ENCODE results near the gene ANGEL2. TPM values are rescaled to one million over a fixed set of nuclear protein-coding genes. Genes with fewer than 3 reads are reported as not detected.
"Not testable (repeated sequence)": the region's sequence is repeated elsewhere in the genome, so short reads cannot be mapped to it uniquely, and the experiment has no call there.

Gene ANGEL2
- total RNA-seq, 2 experiments from 2014 or later = 44.2 to 56.4 TPM

GRCh38 chr1:213045321-213046226 lies 29.9 kb upstream of the ANGEL2 start:
- H3K9me3 Mint-ChIP-seq (ENCODE audit: low read depth); ATAC-seq; DNase-seq; CTCF ChIA-PET; H3K4me3 Mint-ChIP-seq; H3K36me3 Mint-ChIP-seq; H3K27ac Mint-ChIP-seq: not testable (repeated sequence)
- Mint-ChIP-seq H3K4me1 (peaks cover 14% of the 10 kb centered on the region), H3K27me3 (peaks cover 23% of the 10 kb centered on the region)

- peaks cover 10% of the 10 kb centered on the region for H3K4me1 Mint-ChIP-seq
- CTCF ChIA-PET = no interaction called here
- H3K36me3 Mint-ChIP-seq = no peaks in the 10 kb centered on the region
Observed at GRCh38 chr1:213041443-213041842, 25.8 kb upstream of the ANGEL2 start.

GRCh38 chr1:213035573-213035972 lies 19.9 kb upstream of the ANGEL2 start:
- CTCF ChIA-PET = no interaction called here
- no peak overlapping the region for H3K4me3 Mint-ChIP-seq
- H3K36me3 Mint-ChIP-seq = no peaks in the 10 kb centered on the region
- ATAC-seq = no peak
- no peak overlapping the region for H3K27ac Mint-ChIP-seq
- no peaks in the 10 kb centered on the region for H3K9me3 Mint-ChIP-seq (ENCODE audit: low read depth)
- H3K27me3 Mint-ChIP-seq = peaks cover 43% of the 10 kb centered on the region
- peaks cover 1% of the 10 kb centered on the region for H3K4me1 Mint-ChIP-seq
- DNase-seq = no peak

More at GRCh38 chr1:213041443-213041842, 25.8 kb upstream of the ANGEL2 start:
- Mint-ChIP-seq H3K4me3 (no peak overlapping the region), H3K9me3 (ENCODE audit: low read depth) (no peaks in the 10 kb centered on the region), H3K27me3 (peaks cover 20% of the 10 kb centered on the region), H3K27ac (no peak overlapping the region)
- no peak for DNase-seq
- ATAC-seq = no peak

GRCh38 chr1:213034713-213035112 lies 19.0 kb upstream of the ANGEL2 start:
- Mint-ChIP-seq H3K9me3 (ENCODE audit: low read depth) (no peaks in the 10 kb centered on the region), H3K4me3 (no peak overlapping the region), H3K27me3 (peaks cover 50% of the 10 kb centered on the region), H3K27ac (no peak overlapping the region), H3K4me1 (peaks cover 1% of the 10 kb centered on the region), H3K36me3 (no peaks in the 10 kb centered on the region)
- ATAC-seq (no peak), DNase-seq (no peak)
- CTCF ChIA-PET = no interaction called here

- Mint-ChIP-seq H3K9me3 (ENCODE audit: low read depth) (no peaks in the 10 kb centered on the region), H3K4me1 (no peaks in the 10 kb centered on the region), H3K36me3 (no peaks in the 10 kb centered on the region), H3K27me3 (peaks cover 66% of the 10 kb centered on the region), H3K27ac (no peak overlapping the region), H3K4me3 (no peak overlapping the region)
- DNase-seq = no peak
- ATAC-seq = no peak
- CTCF ChIA-PET = interaction anchor here (0.6 kb wide), 1 partner anchor 227 kb away, joined by 3 read pairs; no protein-coding TSS in a partner anchor
Observed at GRCh38 chr1:213032651-213033050, 17.0 kb upstream of the ANGEL2 start.

GRCh38 chr1:213027024-213027423 lies 11.4 kb upstream of the ANGEL2 start:
- H3K9me3 Mint-ChIP-seq (ENCODE audit: low read depth); H3K4me1 Mint-ChIP-seq; ATAC-seq; H3K27ac Mint-ChIP-seq; DNase-seq; H3K4me3 Mint-ChIP-seq; CTCF ChIA-PET; H3K36me3 Mint-ChIP-seq: not testable (repeated sequence)
- peaks cover 75% of the 10 kb centered on the region for H3K27me3 Mint-ChIP-seq

DNA sequence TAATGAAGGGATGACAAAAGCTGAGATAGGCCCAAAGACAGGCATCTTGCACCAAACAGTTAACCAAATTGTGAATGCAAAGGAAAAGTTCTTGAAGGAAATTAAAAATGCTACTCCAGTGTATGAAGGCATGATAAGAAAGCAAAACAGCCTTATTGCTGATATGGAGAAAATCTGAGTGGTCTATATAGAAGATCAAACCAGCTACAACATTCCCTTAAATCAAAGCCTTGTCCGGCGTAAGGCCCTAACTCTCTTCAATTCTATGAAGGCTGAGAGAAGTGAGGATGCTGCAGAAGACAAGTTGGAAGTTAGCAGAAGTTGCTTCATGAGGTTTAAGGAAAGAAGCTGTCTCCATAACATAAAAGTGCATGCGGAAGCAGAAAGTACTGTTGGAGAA lies 4.3 kb upstream of the ANGEL2 start:
- H3K4me3 Mint-ChIP-seq = no peak overlapping the region
- DNase-seq (no peak), ATAC-seq (no peak)
- H3K4me1 Mint-ChIP-seq = peaks cover 4% of the 10 kb centered on the region
- H3K36me3 Mint-ChIP-seq = no peaks in the 10 kb centered on the region
- peaks cover 2% of the 10 kb centered on the region for H3K9me3 Mint-ChIP-seq (ENCODE audit: low read depth)
- H3K27me3 Mint-ChIP-seq = peaks cover 28% of the 10 kb centered on the region
- no peak overlapping the region for H3K27ac Mint-ChIP-seq
- CTCF ChIA-PET = interaction anchor here (1.8 kb wide), 1 partner anchor 11 kb away, joined by 5 read pairs; no protein-coding TSS in a partner anchor

DNA sequence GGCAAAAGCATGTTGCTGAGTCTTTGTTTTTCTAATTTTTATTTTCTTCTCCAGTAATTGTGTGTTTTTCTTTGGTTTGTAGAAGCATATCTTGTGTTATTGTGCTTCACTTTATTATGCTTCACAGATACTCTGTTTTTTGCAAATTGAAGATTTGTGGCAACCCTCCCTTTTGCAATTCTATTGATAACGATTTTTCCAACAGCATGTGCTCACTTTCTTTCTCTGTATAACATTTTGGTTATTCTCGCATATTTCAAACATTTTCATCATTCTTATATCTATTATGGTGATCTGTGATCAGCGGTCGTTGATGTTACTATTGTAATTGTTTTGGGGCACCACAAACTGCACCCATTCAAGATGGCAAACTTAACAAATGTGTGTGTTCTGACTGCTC lies 3.8 kb upstream of the ANGEL2 start:
- H3K27me3 Mint-ChIP-seq = peaks cover 26% of the 10 kb centered on the region
- DNase-seq = no peak
- peaks cover 2% of the 10 kb centered on the region for H3K9me3 Mint-ChIP-seq (ENCODE audit: low read depth)
- no peak overlapping the region for H3K4me3 Mint-ChIP-seq
- peaks cover 7% of the 10 kb centered on the region for H3K4me1 Mint-ChIP-seq
- CTCF ChIA-PET = interaction anchor here (1.8 kb wide), 1 partner anchor 11 kb away, joined by 5 read pairs; no protein-coding TSS in a partner anchor
- ATAC-seq = no peak
- no peak overlapping the region for H3K27ac Mint-ChIP-seq
- H3K36me3 Mint-ChIP-seq = no peaks in the 10 kb centered on the region

DNA sequence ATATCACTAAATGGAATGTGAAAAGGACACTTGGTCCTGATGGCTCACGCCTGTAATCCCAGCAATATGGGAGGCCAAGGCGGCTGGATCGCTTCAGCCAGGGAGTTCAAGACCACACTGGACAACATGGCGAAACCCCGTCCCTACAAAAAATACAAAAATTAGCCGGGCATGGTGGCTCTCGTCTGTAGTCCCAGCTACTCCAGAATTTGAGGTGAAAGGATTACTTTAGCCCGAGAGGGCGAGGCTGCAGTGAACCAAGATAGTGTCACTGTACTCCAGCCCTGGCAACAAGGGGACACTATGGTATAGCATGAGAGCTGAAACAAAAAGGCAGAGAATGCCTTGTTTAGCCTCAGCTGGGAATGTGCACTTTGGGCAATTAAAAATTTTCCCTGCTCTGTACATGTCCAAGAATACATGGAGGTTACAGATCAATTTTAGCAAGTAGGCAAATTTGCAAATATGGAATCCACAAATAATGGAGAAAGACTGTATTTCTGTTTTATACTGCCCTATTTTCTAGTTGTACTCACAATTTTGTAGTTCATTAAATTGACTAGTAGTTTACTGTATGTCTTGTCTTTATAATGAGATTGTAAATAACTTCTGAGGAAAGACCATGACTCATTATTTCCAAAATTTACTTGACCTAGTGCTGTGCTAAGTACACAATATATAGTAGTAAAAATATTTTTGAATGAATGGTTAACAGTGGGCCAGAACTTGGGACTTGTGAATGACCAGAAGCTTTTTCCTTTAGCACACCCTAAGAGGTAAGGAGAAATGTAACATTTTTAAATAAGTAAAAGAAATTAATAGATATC lies 2.0 kb upstream of the ANGEL2 start:
- H3K36me3 Mint-ChIP-seq = peaks cover 10% of the 10 kb centered on the region
- DNase-seq = no peak

DNA sequence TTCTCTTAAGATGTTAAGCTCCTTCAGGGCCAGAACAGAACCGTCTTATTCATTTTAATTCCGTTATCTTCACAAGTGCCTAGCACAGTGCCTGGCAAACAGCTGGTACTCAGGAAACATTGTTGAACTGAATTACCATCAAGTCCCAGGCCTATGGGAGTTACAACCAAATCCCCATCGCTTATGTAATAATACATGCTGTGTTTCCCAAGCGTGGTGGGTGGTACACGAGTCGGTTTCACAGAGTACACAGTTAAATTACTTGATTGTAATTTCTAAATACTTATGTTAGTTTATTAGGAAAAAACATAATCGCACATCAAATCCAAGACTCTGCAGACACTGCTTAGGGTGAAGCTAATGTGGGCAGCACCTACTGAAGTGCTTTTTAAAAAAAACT lies 1.0 kb downstream of the ANGEL2 start:
- Mint-ChIP-seq H3K4me1 (peaks cover 34% of the 10 kb centered on the region), H3K27me3 (peaks cover 5% of the 10 kb centered on the region), H3K36me3 (peaks cover 25% of the 10 kb centered on the region), H3K27ac (peak overlapping the region; percentile 97), H3K4me3 (peak overlapping the region; percentile 95), H3K9me3 (ENCODE audit: low read depth) (no peaks in the 10 kb centered on the region)
- no peak for ATAC-seq
- DNase-seq = no peak
- CTCF ChIA-PET = interaction anchor here (1.0 to 2.1 kb wide), 4 partner anchors 10 to 559 kb away, joined by 3 to 9 read pairs (median 3); no protein-coding TSS in a partner anchor

More for the DNA sequence above, 2.0 kb upstream of the ANGEL2 start:
- no peak overlapping the region for H3K27ac Mint-ChIP-seq
- H3K4me3 Mint-ChIP-seq = no peak overlapping the region
- ATAC-seq = no peak
- H3K4me1 Mint-ChIP-seq = peaks cover 21% of the 10 kb centered on the region
- CTCF ChIA-PET = interaction anchor here (1.9 kb wide), 1 partner anchor 53 kb away, joined by 5 read pairs; no protein-coding TSS in a partner anchor
- no peaks in the 10 kb centered on the region for H3K9me3 Mint-ChIP-seq (ENCODE audit: low read depth)
- H3K27me3 Mint-ChIP-seq = peaks cover 17% of the 10 kb centered on the region

DNA sequence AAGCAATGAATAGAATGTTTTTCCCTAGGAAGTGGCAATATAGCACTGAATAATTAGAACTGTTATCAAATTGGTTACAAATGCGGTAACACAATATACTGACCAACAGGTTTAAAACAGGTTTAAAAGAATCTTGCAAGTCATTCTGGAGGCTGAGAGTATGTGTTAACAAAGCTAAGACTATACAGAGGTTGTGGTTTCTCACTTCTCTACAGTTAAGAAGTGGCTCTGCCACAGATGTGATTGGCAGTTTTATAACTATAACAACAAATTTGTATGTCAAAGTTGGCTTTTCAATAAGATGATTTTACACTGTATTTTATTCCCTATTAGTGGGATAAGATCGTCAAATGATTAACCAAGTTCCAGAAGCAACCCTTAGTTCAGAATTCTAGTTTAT lies 7.1 kb downstream of the ANGEL2 start:
- Mint-ChIP-seq H3K27me3 (no peaks in the 10 kb centered on the region), H3K27ac (peak overlapping the region; percentile 72), H3K36me3 (peaks cover 60% of the 10 kb centered on the region), H3K9me3 (ENCODE audit: low read depth) (no peaks in the 10 kb centered on the region), H3K4me3 (peak overlapping the region; percentile 15), H3K4me1 (peaks cover 38% of the 10 kb centered on the region)
- ATAC-seq (peak; percentile 90), DNase-seq (no peak)
- CTCF ChIA-PET = no interaction called here

DNA sequence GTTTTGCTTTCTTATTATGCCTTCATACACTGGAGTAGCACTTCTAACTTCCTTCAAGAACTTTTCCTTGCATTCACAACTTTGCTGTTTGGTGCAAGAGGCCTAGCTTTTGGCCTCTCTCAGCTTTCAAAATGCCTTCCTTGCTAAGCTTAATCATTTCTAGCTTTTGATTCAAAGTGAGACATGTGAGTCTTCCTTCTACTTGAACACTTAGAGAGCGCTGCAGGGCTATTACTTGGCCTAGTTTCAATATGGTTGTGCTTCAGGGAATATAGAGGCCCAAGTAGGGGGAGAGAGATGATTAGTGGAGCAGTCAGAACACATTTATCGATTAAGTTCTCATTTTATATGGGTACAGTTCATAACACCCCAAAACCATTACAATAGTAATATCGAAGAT lies 12.4 kb downstream of the ANGEL2 start:
- H3K4me1 Mint-ChIP-seq = peaks cover 18% of the 10 kb centered on the region
- H3K9me3 Mint-ChIP-seq (ENCODE audit: low read depth) = no peaks in the 10 kb centered on the region
- peak; percentile 42 for DNase-seq
- no peak overlapping the region for H3K4me3 Mint-ChIP-seq
- H3K36me3 Mint-ChIP-seq = peaks cover 49% of the 10 kb centered on the region
- peak; percentile 92 for ATAC-seq
- CTCF ChIA-PET = interaction anchor here (0.7 to 2.4 kb wide), 8 partner anchors 9 to 545 kb away, joined by 3 to 9 read pairs (median 4); partner anchors contain the start of gene RPS6KC1
- H3K27me3 Mint-ChIP-seq = no peaks in the 10 kb centered on the region
- peak overlapping the region; percentile 78 for H3K27ac Mint-ChIP-seq

DNA sequence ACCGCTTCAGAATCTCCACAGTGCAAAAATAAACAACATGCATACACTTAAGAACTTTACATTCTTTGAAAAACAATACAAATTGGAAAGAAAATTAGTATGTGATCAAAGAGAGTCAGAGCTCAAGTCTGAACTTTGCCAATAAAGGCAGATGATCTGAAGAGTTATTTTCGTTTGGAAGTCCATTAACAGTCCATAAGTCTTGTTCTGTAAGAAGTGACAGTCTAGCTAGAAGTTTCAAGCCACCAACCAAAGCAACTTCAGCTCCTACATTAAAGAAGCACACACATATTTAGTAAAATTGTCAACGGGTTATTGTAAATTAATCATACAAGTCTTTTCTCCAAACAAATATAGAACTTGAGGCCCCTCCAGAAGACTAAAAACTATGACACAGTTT lies 20.7 kb downstream of the ANGEL2 start:
- H3K9me3 Mint-ChIP-seq (ENCODE audit: low read depth) = no peaks in the 10 kb centered on the region
- H3K27me3 Mint-ChIP-seq = no peaks in the 10 kb centered on the region
- H3K36me3 Mint-ChIP-seq = peaks cover 24% of the 10 kb centered on the region
- DNase-seq (no peak), ATAC-seq (no peak)
- CTCF ChIA-PET = interaction anchor here (0.7 to 4.9 kb wide), 21 partner anchors 9 to 538 kb away, joined by 3 to 27 read pairs (median 4); partner anchors contain the start of genes NSL1 and TATDN3
- no peak overlapping the region for H3K27ac Mint-ChIP-seq
- no peak overlapping the region for H3K4me3 Mint-ChIP-seq
- H3K4me1 Mint-ChIP-seq = peaks cover 4% of the 10 kb centered on the region

All from activated CD8-positive, alpha-beta memory T cell treated with anti-CD3 and anti-CD28 coated beads, Interleukin-2, amount 10 ng/mL, durations not matched to agents 7 days and 5 days (primary cell).